HEK293 (cell line): ENCODE measurements around the gene ANKRA2.

Experiments
- CTCF ChIA-PET: fragments of 350-600 bp; formaldehyde crosslinking; extraction: SDS; loops from one replicate; lab custom pipeline; 2021; ENCODE audit warnings: antibody characterized with exemption; lab: Yijun Ruan, JAX
- POLR2A ChIA-PET: fragments of 300-600 bp; formaldehyde crosslinking; extraction: SDS; loops from one replicate; lab custom pipeline; 2020; ENCODE audit warnings: antibody characterized with exemption, inconsistent platforms; lab: Yijun Ruan, JAX
- H3K27ac ChIP-seq: fragments of 200-500 bp; sonication (Bioruptor generic); 2 replicates; pipeline ENCODE4 v1.5.1; 2014; ENCODE audit warnings: low read depth, low read length, control low read depth, inconsistent platforms; ENCODE audit errors: extremely low read depth
- H3K36me3 ChIP-seq, 2 experiments: fragments of 200-500 bp in 1 of 2; sonication (Bioruptor generic) in 1 of 2; 1 replicate in 1 of 2; 2 replicates in 1 of 2; pipeline ENCODE4 v1.5.1; 2014 to 2017; ENCODE audit warnings: inconsistent platforms in 2 of 2, low read length in 2 of 2; ENCODE audit not compliant: control insufficient read depth in 2 of 2, insufficient read depth in 1 of 2
- H3K4me1 ChIP-seq: fragments of 200-500 bp; sonication (Bioruptor generic); 2 replicates; pipeline ENCODE4 v1.5.1; 2014; ENCODE audit warnings: mild to moderate bottlenecking, low read length, inconsistent platforms; ENCODE audit not compliant: control insufficient read depth, insufficient read depth
- H3K4me3 ChIP-seq: 2 replicates; pipeline ENCODE4 v1.5.1; 2011; ENCODE audit warnings: low read depth, mild to moderate bottlenecking, control low read depth, low read length, moderate library complexity
- H3K9me3 ChIP-seq: fragments of 200-500 bp; sonication (Bioruptor generic); 2 replicates; pipeline ENCODE4 v1.5.1; 2014; ENCODE audit warnings: low read depth, low read length, inconsistent platforms; ENCODE audit not compliant: control insufficient read depth, insufficient read depth
- BCL6B ChIP-seq: fragments of 450-650 bp; formaldehyde crosslinking; IDR thresholded peaks from 2 replicates; pipeline ENCODE4 v1.5.1; 2017; ENCODE audit warnings: missing biosample characterization, missing genetic modification characterization
- CTCF ChIP-seq: fragments of 450-650 bp; formaldehyde crosslinking; IDR thresholded peaks from 2 replicates; pipeline ENCODE4 v1.5.1; 2016; ENCODE audit warnings: missing biosample characterization, missing genetic modification characterization
- GFI1B ChIP-seq: fragments of 450-650 bp; formaldehyde crosslinking; IDR thresholded peaks from 2 replicates; pipeline ENCODE4 v1.5.1; 2016; ENCODE audit warnings: missing biosample characterization, missing genetic modification characterization
- HIC1 ChIP-seq: fragments of 450-650 bp; formaldehyde crosslinking; IDR thresholded peaks from 2 replicates; pipeline ENCODE4 v1.5.1; 2016; ENCODE audit warnings: missing biosample characterization, missing genetic modification characterization
- PRDM10 ChIP-seq: fragments of 450-650 bp; formaldehyde crosslinking; IDR thresholded peaks from 2 replicates; pipeline ENCODE4 v1.5.1; 2016; ENCODE audit warnings: missing biosample characterization, missing genetic modification characterization
- SP2 ChIP-seq: fragments of 450-650 bp; formaldehyde crosslinking; IDR thresholded peaks from 2 replicates; pipeline ENCODE4 v1.5.1; 2016; ENCODE audit warnings: missing biosample characterization, missing genetic modification characterization
- SP7 ChIP-seq: fragments of 450-650 bp; formaldehyde crosslinking; IDR thresholded peaks from 2 replicates; pipeline ENCODE4 v1.5.1; 2016; ENCODE audit warnings: missing biosample characterization, missing genetic modification characterization
- ZEB2 ChIP-seq: fragments of 450-650 bp; formaldehyde crosslinking; IDR thresholded peaks from 2 replicates; pipeline ENCODE4 v1.5.1; 2016; ENCODE audit warnings: missing biosample characterization, missing genetic modification characterization
- ZNF121 ChIP-seq: fragments of 450-650 bp; formaldehyde crosslinking; IDR thresholded peaks from 2 replicates; pipeline ENCODE4 v1.5.1; 2016; ENCODE audit warnings: missing biosample characterization, missing genetic modification characterization
- ZNF16 ChIP-seq: fragments of 450-650 bp; formaldehyde crosslinking; IDR thresholded peaks from 2 replicates; pipeline ENCODE4 v1.5.1; 2016; ENCODE audit warnings: low read depth, missing biosample characterization, missing genetic modification characterization
- ZNF184 ChIP-seq: fragments of 450-650 bp; IDR thresholded peaks from 2 replicates; pipeline ENCODE4 v1.5.1; 2018; ENCODE audit warnings: missing biosample characterization, mild to moderate bottlenecking, missing genetic modification characterization
- ZNF2 ChIP-seq: fragments of 450-650 bp; formaldehyde crosslinking; IDR thresholded peaks from 2 replicates; pipeline ENCODE4 v1.5.1; 2016; ENCODE audit warnings: missing biosample characterization, missing genetic modification characterization
- ZNF292 ChIP-seq: fragments of 450-650 bp; formaldehyde crosslinking; IDR thresholded peaks from 2 replicates; pipeline ENCODE4 v1.5.1; 2016; ENCODE audit warnings: low read depth, missing biosample characterization, missing genetic modification characterization, borderline replicate concordance
- ZNF341 ChIP-seq: fragments of 450-650 bp; formaldehyde crosslinking; IDR thresholded peaks from 2 replicates; pipeline ENCODE4; 2016; ENCODE audit warnings: low read depth, missing biosample characterization, missing genetic modification characterization
- ZNF404 ChIP-seq: fragments of 450-650 bp; formaldehyde crosslinking; IDR thresholded peaks from 2 replicates; pipeline ENCODE4 v1.5.1; 2017; ENCODE audit warnings: missing biosample characterization, missing genetic modification characterization
- ZNF488 ChIP-seq: fragments of 450-650 bp; formaldehyde crosslinking; IDR thresholded peaks from 2 replicates; pipeline ENCODE4 v1.5.1; 2016; ENCODE audit warnings: missing biosample characterization, missing genetic modification characterization
- ZNF501 ChIP-seq: fragments of 450-650 bp; formaldehyde crosslinking; IDR thresholded peaks from 2 replicates; pipeline ENCODE4 v1.5.1; 2016; ENCODE audit warnings: missing biosample characterization, missing genetic modification characterization
- ZNF518A ChIP-seq: fragments of 450-650 bp; formaldehyde crosslinking; conservative IDR thresholded peaks from 2 replicates; pipeline ENCODE4 v1.5.1; 2016; ENCODE audit warnings: low read depth, missing biosample characterization, missing genetic modification characterization
- ZNF792 ChIP-seq: fragments of 450-650 bp; formaldehyde crosslinking; IDR thresholded peaks from 2 replicates; pipeline ENCODE4 v1.5.1; 2016; ENCODE audit warnings: missing biosample characterization, missing genetic modification characterization
- ZNF843 ChIP-seq: fragments of 450-650 bp; formaldehyde crosslinking; IDR thresholded peaks from 2 replicates; pipeline ENCODE4 v1.5.1; 2016; ENCODE audit warnings: missing biosample characterization, missing genetic modification characterization

ANKRA2 gene

GRCh38 chr5:73522989-73523388 lies 42.5 kb downstream of the ANKRA2 start (continued):
- TF ChIP-seq ZNF488 (tag by site-specific recombination), result no peak
- TF ChIP-seq SP2 (tag by site-specific recombination), result no peak

GRCh38 chr5:73519531-73520283 lies 45.7 kb downstream of the ANKRA2 start:
- POLR2A ChIA-PET, result interaction anchor here (1.0 kb wide), 1 partner anchor 71 kb away, joined by 3 read pairs; the partner anchor contains the start of gene FOXD1
- Histone ChIP-seq H3K36me3 (no peaks in the 10 kb centered on the region), H3K27ac (no peak overlapping the region), H3K9me3 (no peaks in the 10 kb centered on the region), H3K4me3 (no peak overlapping the region), H3K4me1 (no peaks in the 10 kb centered on the region)
- CTCF ChIA-PET, result interaction anchor here (0.6 to 8.5 kb wide), 14 partner anchors 9 to 277 kb away, joined by 3 to 75 read pairs (median 4); no protein-coding TSS in a partner anchor
- TF ChIP-seq ZNF121 (tag by site-specific recombination) (peak; percentile 93), ZNF404 (no peak), BCL6B (tag by site-specific recombination) (0 out of 2 replicates have a peak, but pooled peaks have one; percentile 14), ZNF16 (tag by site-specific recombination) (no peak), HIC1 (tag by site-specific recombination) (no peak), ZNF184 (tag by site-specific recombination) (0 out of 2 replicates have a peak, but pooled peaks have one; percentile 32), ZNF292 (tag by site-specific recombination) (no peak), ZNF843 (tag by site-specific recombination) (peak; percentile 54), ZNF501 (peak; percentile 64; the same call in 1 of the 2 replicates), PRDM10 (tag by site-specific recombination) (peak; percentile 25; the same call in 1 of the 2 replicates), CTCF (tag by site-specific recombination) (peak; percentile 92), GFI1B (tag by site-specific recombination) (no peak), ZEB2 (tag by site-specific recombination) (no peak), SP7 (peak; percentile 65), ZNF2 (tag by site-specific recombination) (peak; percentile 82; the same call in 1 of the 2 replicates), ZNF341 (no peak), ZNF792 (tag by site-specific recombination) (no peak), ZNF518A (0 out of 2 replicates have a peak, but pooled peaks have one; percentile 17)
